Upper lobe of left lung (tissue), 6 donors: Measurements from ENCODE around the gene HECTD4. TPM values are rescaled to one million over a fixed set of nuclear protein-coding genes. Genes with fewer than 3 reads are reported as not detected.
"Not testable (repeated sequence)": the region's sequence is repeated elsewhere in the genome, so short reads cannot be mapped to it uniquely, and the experiment has no call there.

Experiments used
- ATAC-seq, 2 donors: fragments of 200-7000 bp; cut with Tn5 transposase; one replicate each; pipeline ENCODE4 v1.9.1; 2022; ENCODE audit warnings: mild to moderate bottlenecking in 2 of 2, moderate library complexity in 2 of 2; ENCODE audit not compliant: low FRiP score in 2 of 2
- DNase-seq, 2 donors: peaks; one replicate each; pipeline ENCODE4 v3.0.0-alpha.2; 2019 to 2020
- H3K27ac ChIP-seq, 4 donors: fragments of 200-600 bp; sonication (generic); one replicate each; pipeline ENCODE4 v1.5.1; 2016 to 2019
- H3K27me3 ChIP-seq, 4 donors: fragments of 200-600 bp; sonication (generic); one replicate each; pipeline ENCODE4 v1.5.1; 2017 to 2019
- H3K36me3 ChIP-seq, 4 donors: fragments of 200-600 bp; sonication (generic); one replicate each; pipeline ENCODE4 v1.5.1; 2016 to 2019
- H3K4me1 ChIP-seq, 4 donors: fragments of 200-600 bp; sonication (generic); one replicate each; pipeline ENCODE4 v1.5.1; 2018 to 2019
- H3K4me3 ChIP-seq, 4 donors: fragments of 200-600 bp; sonication (generic); one replicate each; pipeline ENCODE4 v1.5.1; 2017 to 2019; ENCODE audit warnings: mild to moderate bottlenecking in 2 of 4, moderate library complexity in 1 of 4
- H3K9me3 ChIP-seq, 4 donors: fragments of 200-600 bp; sonication (generic); one replicate each; pipeline ENCODE4 v1.5.1; 2018 to 2019
- CTCF ChIP-seq, 6 experiments: fragments of 450-650 bp in 4 of 6; fragments of 200-600 bp in 2 of 6; sonication (generic) in 2 of 6; IDR thresholded peaks; one replicate each; pipeline ENCODE4 v1.5.1; 2016 to 2019; ENCODE audit warnings: antibody characterized with exemption in 6 of 6
- EP300 ChIP-seq, 4 donors: sonication (generic); formaldehyde crosslinking; IDR thresholded peaks; one replicate each; pipeline ENCODE4 v1.5.1; 2017; ENCODE audit warnings: antibody characterized with exemption in 4 of 4, control low read depth in 2 of 4
- POLR2A ChIP-seq, 4 donors: fragments of 450-650 bp; IDR thresholded peaks; one replicate each; pipeline ENCODE4 v1.5.1; 2016 to 2017; ENCODE audit warnings: antibody characterized with exemption in 4 of 4, mild to moderate bottlenecking in 2 of 4
- POLR2AphosphoS5 ChIP-seq, 2 donors: sonication (generic); formaldehyde crosslinking; IDR thresholded peaks; one replicate each; pipeline ENCODE4 v1.5.1; 2017; ENCODE audit warnings: antibody characterized with exemption in 2 of 2
- WGBS, 2 donors: methylation state at CpG; one replicate each; pipeline ENCODE4 v1.1.5; 2017 to 2018; 5-methylcytosine and 5-hydroxymethylcytosine counted together
- total RNA-seq, 6 donors: library from RNA; depleted of rRNA in 4 of 6; stranded (reverse); fragments of >200 nt in 4 of 6; gene quantifications; one replicate each; pipeline versions ENCODE4 v1.1.0 to v1.2.1, GENCODE V29; 2016 to 2021
- donor health status: DM: no; HTN: no; CAD: no; lungs with moderate emphysema.
- donor health status: DM: no; HTN: yes; CAD: no; lungs with severe emphysema.

Gene HECTD4
- total RNA-seq, 6 donors from 2014 or later: 34.1 to 196 (median 50.0) TPM

- Histone ChIP-seq H3K36me3 (peaks cover 0 to 71% (median 38%) of the 10 kb centered on the region in 4 donors), H3K27ac (peak overlapping the region; percentile 57 to 69 (median 68)), H3K9me3 (no peaks in the 10 kb centered on the region), H3K4me1 (peaks cover 0 to 9% (median 0%) of the 10 kb centered on the region in 4 donors), H3K4me3 (no peak overlapping the region), H3K27me3 (no peaks in the 10 kb centered on the region)
- DNase-seq (peak in 1 of 2 donors; percentile 83), ATAC-seq (peak; percentile 70 to 95)
- TF ChIP-seq POLR2A (IDR thresholded peaks at IDR 0.05) (no peak), CTCF (IDR thresholded peaks at IDR 0.05) (no peak), EP300 (IDR thresholded peaks at IDR 0.05) (peak in 2 of 4 donors; percentile 83 to 89), POLR2AphosphoS5 (IDR thresholded peaks at IDR 0.05) (peak; percentile 33 to 61)
- 72 to 85% methylated on average over 4 of the region's 4 CpGs for WGBS, 2 donors
Observed at GRCh38 chr12:112252184-112252583, 130.0 kb downstream of the HECTD4 start.

GRCh38 chr12:112244902-112245301 is 137.3 kb downstream of the HECTD4 start:
- not testable (repeated sequence) for H3K9me3 ChIP-seq, H3K4me1 ChIP-seq, H3K4me3 ChIP-seq, ATAC-seq, H3K27me3 ChIP-seq, DNase-seq, H3K27ac ChIP-seq
- H3K36me3 ChIP-seq: peaks cover 6 to 79% (median 48%) of the 10 kb centered on the region in 4 donors
- 94 to 100% methylated on average over 1 of the region's 1 CpG for WGBS, 2 donors

- TF ChIP-seq POLR2AphosphoS5 (IDR thresholded peaks at IDR 0.05) (no peak), CTCF (IDR thresholded peaks at IDR 0.05) (no peak), EP300 (IDR thresholded peaks at IDR 0.05) (no peak), POLR2A (IDR thresholded peaks at IDR 0.05) (no peak)
- H3K27me3 ChIP-seq: no peaks in the 10 kb centered on the region
- H3K9me3 ChIP-seq: no peaks in the 10 kb centered on the region
- ATAC-seq: no peak
- DNase-seq: peak in 1 of 2 donors; percentile 39
- WGBS, 2 donors: 91 to 95% methylated on average over 22 to 25 of the region's 25 CpGs
- H3K27ac ChIP-seq: no peak overlapping the region
- H3K4me3 ChIP-seq: no peak overlapping the region
- no peaks in the 10 kb centered on the region for H3K4me1 ChIP-seq
- peaks cover 8 to 91% (median 53%) of the 10 kb centered on the region in 4 donors for H3K36me3 ChIP-seq
Observed at GRCh38 chr12:112243255-112244110, 138.7 kb downstream of the HECTD4 start.

GRCh38 chr12:112241176-112241575 is 141.1 kb downstream of the HECTD4 start:
- no peak overlapping the region for H3K4me3 ChIP-seq
- DNase-seq (no peak), ATAC-seq (no peak)
- no peak overlapping the region for H3K27ac ChIP-seq
- WGBS, 2 donors: 86 to 91% methylated on average over 3 of the region's 3 CpGs
- no peaks in the 10 kb centered on the region for H3K9me3 ChIP-seq
- H3K36me3 ChIP-seq: peaks cover 8 to 97% (median 54%) of the 10 kb centered on the region in 4 donors
- TF ChIP-seq POLR2AphosphoS5 (IDR thresholded peaks at IDR 0.05): no peak
- no peak for TF ChIP-seq CTCF (IDR thresholded peaks at IDR 0.05)
- H3K27me3 ChIP-seq: no peaks in the 10 kb centered on the region
- no peaks in the 10 kb centered on the region for H3K4me1 ChIP-seq

GRCh38 chr12:112239881-112240280 is 142.3 kb downstream of the HECTD4 start:
- H3K9me3 ChIP-seq: no peaks in the 10 kb centered on the region
- WGBS, 2 donors: 84 to 86% methylated on average over 6 of the region's 6 CpGs
- DNase-seq (peak in 1 of 2 donors; percentile 45), ATAC-seq (peak in 1 of 2 donors; percentile 81)
- no peaks in the 10 kb centered on the region for H3K27me3 ChIP-seq
- TF ChIP-seq CTCF (IDR thresholded peaks at IDR 0.05) (no peak), EP300 (IDR thresholded peaks at IDR 0.05) (no peak)
- H3K4me1 ChIP-seq: no peaks in the 10 kb centered on the region
- H3K4me3 ChIP-seq: no peak overlapping the region
- no peak overlapping the region for H3K27ac ChIP-seq
- peaks cover 19 to 97% (median 56%) of the 10 kb centered on the region in 4 donors for H3K36me3 ChIP-seq
